Stimulated activated CD8-positive, alpha-beta memory T cell treated with anti-CD3 and anti-CD28 coated beads, Interleukin-15, amount 100 ng/mL, for 4 hours (primary cell): ENCODE results near the gene OTUD3.
"Not testable (repeated sequence)": the region's sequence is repeated elsewhere in the genome, so short reads cannot be mapped to it uniquely, and the experiment has no call there.

Experiments used
- DNase-seq, 2 donors: peaks; one replicate each; pipeline ENCODE4 v3.0.0-alpha.2; 2020; ENCODE audit warnings: low read depth in 2 of 2

OTUD3 gene

DNA sequence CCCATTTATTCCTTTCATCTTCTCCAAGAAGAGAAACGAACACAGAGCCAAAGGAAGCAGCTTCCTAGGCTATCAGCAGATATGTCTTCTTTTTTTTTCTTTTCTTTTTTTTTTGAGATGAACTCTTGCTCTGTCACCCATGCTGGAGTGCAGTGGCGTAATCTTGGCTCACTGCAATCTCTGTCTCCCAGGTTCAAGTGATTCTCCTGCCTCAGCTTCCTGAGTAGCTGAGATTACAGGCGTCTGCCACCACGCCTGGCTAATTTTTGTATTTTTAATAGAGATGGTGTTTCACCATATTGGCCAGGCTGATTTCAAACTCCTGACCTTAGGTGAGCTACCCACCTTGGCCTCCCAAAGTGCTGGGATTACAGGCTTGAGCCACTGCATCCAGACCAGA, 13.6 kb upstream of the OTUD3 start:
- not testable (repeated sequence) for DNase-seq

DNA sequence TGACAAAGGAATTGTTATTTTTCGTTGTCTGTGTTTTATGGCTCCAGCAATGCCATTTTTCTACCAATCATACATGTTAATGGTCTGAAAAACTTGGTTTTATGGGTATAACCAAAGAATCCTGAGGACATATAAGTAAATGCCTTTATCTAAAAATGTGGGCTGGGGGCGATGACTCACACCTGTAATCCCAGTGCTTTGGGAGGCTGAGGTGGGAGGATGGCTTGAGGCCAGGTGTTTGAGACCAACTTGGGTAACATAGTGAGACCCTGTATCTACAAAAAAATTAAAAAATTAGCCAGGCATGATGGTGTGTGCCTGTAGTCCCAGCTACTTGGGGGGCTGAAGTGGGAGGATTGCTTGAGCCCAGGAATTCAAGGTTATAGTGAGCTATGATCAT, 12.7 kb upstream of the OTUD3 start:
- DNase-seq: not testable (repeated sequence)

DNA sequence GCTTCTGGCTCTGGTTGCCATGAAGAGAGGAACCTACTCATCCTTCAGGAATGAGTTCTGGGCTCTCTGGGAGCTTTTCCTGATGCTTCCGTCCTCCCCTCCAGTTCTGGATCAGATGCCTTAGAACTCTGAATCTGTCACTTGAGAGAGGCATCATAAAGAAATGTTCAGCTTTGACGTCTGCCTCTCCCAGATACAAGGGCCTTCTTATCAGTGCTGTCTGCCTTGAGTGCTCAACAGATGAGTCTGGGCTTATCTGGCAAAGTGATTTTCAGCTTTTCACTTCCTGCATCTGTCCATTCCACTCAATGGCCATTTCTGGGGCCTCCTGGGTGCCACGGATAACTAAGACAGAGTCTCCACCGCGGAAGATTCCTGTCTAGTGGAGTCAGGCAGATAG, 12.3 kb upstream of the OTUD3 start:
- DNase-seq: no peak

GRCh38 chr1:19872190-19872589, 10.0 kb upstream of the OTUD3 start:
- no peak for DNase-seq

GRCh38 chr1:19877181-19877750, 4.9 kb upstream of the OTUD3 start:
- DNase-seq: no peak

DNA sequence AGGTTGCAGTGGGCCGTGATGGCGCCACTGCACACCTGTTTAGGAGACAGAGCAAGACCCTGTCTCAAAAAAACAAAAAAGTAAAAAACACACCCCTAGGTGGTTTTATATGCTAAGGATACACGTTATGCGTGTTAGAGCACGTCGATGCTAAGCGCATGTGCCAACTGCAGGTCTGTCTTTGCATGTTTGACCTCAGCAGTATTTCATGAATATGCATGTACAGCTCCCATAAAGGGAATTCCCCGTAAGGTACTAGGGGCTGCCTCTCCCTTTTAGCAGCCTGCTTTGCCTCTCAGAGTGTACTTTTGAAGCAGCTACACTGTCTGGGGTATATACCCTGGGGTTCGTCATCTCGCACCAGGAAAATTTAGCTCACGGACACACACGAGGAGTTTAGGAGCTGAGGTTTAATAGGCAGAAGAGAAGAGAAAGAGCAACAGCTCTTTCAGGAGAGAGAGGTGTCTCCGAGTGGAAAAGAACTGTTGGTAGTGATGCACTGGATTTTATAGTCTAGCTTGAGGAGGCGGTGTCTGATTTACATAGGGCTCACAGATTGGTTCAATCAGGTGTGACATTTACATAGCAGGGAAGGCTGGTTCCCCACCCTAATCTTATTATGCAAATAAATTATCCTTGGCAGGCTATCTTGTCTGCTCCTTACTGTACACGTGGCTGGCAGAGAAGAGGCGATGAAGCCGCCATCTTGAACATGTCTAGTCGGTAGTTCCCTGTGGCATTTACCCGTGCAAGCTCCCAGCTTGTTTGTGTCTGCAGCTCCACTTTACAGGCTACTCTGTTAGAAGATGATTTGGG, 4.2 kb upstream of the OTUD3 start:
- DNase-seq: no peak

GRCh38 chr1:19878637-19878985, 3.6 kb upstream of the OTUD3 start:
- DNase-seq: no peak

- DNase-seq: no peak
Observed at GRCh38 chr1:19879227-19879626, 3.0 kb upstream of the OTUD3 start.

GRCh38 chr1:19879661-19880060, 2.5 kb upstream of the OTUD3 start:
- no peak for DNase-seq

DNA sequence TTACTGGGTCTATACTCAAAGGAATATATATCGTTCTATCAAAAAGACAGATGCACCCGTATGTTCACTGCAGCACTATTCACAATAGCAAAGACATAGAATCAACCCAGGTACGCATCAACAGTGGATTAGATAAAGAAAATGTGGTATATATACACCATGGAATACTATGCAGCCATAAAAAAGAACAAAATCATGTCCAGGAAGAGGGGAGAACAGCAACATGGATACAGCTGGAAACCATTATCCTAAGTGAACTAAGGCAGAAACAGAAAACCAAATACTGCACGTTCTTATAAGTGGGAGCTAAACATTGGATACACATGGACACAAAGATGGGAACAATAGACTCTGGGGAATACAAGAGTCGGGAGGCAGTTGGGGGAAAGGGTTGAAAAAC, 1.4 kb upstream of the OTUD3 start:
- not testable (repeated sequence) for DNase-seq

- no peak for DNase-seq
Observed at GRCh38 chr1:19884312-19884711, 2.1 kb downstream of the OTUD3 start.

- DNase-seq: no peak
Observed at GRCh38 chr1:19885821-19886220, 3.6 kb downstream of the OTUD3 start.

DNA sequence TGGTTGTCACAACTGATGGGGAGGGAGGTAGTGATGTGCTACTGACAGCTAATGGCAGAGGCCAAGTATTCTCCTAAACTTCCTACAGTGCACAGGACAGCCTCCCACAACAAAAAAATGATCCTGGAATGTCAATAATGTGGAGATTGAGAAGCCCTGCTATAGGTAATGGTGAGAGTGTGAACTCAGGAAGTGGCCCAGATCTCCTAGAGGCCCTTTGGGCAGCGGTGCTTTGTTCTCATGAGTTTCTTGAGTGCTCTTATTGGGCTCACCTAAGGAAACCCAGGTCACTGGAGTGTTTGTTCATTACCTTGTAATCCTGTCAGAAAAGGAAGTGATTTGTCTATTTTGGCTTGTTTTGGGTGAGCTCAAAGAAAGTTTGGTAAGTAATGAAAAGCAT, 5.9 kb downstream of the OTUD3 start:
- no peak for DNase-seq

- DNase-seq: no peak
Observed at GRCh38 chr1:19889656-19890055, 7.5 kb downstream of the OTUD3 start.

DNA sequence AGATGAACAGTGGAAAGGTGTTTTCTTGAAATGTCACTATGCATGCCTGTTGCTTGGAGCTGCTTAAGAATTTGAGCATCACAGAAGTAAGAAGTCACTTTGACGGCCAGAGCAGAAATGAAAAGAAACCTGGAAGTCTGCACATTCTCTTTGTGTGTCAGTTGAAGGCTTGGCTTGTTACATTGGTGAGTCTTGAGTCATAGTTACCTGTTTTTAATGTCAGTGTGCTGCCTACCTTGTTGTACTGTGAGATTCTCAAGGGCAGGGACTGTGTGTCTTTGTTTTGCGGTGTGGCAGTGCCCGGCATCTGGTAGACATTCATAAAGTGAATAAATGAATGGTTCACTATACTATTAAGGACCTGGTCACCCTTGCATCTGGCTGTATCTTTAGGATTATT, 9.9 kb downstream of the OTUD3 start:
- no peak for DNase-seq

- DNase-seq: no peak
Observed at GRCh38 chr1:19892628-19893168, 10.5 kb downstream of the OTUD3 start.

- no peak for DNase-seq
Observed at GRCh38 chr1:19893687-19894086, 11.5 kb downstream of the OTUD3 start.

DNA sequence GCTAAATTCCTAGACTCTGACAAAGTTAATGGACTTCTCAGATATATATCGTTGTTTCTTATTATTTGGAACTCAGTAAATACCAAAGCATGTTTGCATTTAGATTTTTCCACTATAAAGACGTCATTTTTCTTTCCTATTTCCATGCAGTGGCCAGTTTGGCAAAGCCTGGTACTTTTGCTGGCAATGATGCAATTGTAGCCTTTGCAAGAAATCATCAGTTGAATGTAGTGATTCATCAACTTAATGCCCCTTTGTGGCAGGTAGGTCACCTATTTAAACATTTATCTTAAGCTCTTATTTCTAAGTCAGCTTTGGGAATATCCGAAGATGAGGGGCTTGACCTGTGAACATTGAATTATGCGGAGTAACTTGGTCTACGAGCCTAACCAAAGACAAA, 12.0 kb downstream of the OTUD3 start:
- DNase-seq: no peak

DNA sequence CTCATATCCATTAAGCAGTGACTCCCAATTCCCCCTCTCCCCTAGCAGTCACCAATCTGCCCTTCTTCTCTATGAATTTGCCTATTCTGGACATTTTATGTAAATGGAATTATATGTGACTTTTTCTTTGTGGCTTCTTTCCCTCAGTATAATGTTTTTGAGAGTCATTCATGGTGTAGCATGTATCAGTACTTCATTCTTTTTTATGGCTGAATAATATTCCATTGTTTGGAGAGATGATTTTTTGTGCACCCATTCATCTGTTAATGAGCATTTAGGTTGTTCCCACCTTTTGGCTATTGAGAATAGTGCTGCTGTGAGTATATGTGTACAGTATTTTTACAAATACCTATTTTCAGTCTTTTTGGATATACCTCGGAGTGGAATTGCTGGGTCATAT, 19.5 kb downstream of the OTUD3 start:
- no peak for DNase-seq

DNA sequence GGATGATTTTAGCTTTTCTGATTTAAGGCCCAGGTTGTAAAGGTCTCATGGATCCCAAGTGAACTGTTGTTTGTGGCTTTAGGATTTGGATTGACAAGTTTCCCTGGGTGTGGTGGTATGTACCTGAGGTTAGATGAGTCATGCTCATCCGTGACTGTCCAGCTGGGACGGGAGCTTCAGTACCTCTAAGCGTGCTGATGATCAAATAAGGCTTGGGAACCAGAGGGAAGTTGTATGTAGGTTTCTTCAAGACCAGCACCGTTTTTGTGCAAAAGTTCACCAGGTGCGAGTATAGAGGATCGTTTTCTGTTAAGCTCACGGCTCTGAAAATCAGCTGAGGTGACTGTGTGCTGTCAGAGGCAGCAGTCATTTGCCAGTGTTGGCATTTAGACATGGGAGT, 21.4 kb downstream of the OTUD3 start:
- DNase-seq: no peak

GRCh38 chr1:19907456-19907855, 25.3 kb downstream of the OTUD3 start:
- no peak for DNase-seq

GRCh38 chr1:19909392-19909791, 27.2 kb downstream of the OTUD3 start:
- no peak for DNase-seq

- DNase-seq: no peak
Observed at GRCh38 chr1:19909971-19910370, 27.8 kb downstream of the OTUD3 start.

DNA sequence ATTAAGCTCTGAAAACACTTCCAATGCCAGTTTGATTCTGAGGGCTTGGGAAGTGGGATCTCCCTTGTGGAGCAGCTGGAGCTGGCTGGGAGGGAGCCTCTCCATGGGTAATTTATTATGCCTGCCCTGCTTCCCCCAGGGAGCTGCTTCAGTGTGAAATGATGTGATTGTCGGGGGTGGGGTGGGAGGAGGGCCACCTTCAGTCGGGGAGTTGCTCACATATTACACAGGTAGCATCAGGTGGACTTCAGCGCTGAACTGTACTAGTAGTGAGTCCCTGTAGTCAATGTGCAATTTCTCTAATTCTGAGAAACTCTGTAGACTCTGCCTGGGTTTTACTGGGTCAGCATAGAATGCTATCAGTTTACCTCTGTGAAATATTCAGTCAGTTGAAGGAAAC, 28.5 kb downstream of the OTUD3 start:
- DNase-seq: no peak
